GM23248 (cell line): ENCODE results near the gene RILP. TPM values are rescaled to one million over a fixed set of nuclear protein-coding genes. Genes with fewer than 3 reads are reported as not detected.

Source experiments
- DNase-seq: peaks from one replicate; pipeline ENCODE4 v3.0.0-alpha.2; 2015
- H2AFZ ChIP-seq: fragments of 200-600 bp; sonication (generic); 2 replicates; pipeline ENCODE4 v1.6.1; 2016; ENCODE audit warnings: antibody characterized with exemption
- H3F3A ChIP-seq: fragments of 200-600 bp; sonication (generic); 2 replicates; pipeline ENCODE4 v1.6.1; 2016; ENCODE audit warnings: mild to moderate bottlenecking, antibody characterized with exemption, mixed run types; ENCODE audit not compliant: insufficient read depth
- H3K27ac ChIP-seq: fragments of 200-600 bp; sonication (generic); 2 replicates; pipeline ENCODE4 v1.5.1; 2016; ENCODE audit warnings: mild to moderate bottlenecking
- H3K27me3 ChIP-seq: fragments of 200-600 bp; sonication (generic); replicated peaks from 2 replicates; pipeline ENCODE4 v1.6.1; 2016; ENCODE audit warnings: mild to moderate bottlenecking; ENCODE audit not compliant: insufficient read depth
- H3K36me3 ChIP-seq: fragments of 200-600 bp; sonication (generic); 2 replicates; pipeline ENCODE4 v1.6.1; 2016; ENCODE audit warnings: low read depth, mild to moderate bottlenecking
- H3K4me1 ChIP-seq: fragments of 200-600 bp; sonication (generic); 2 replicates; pipeline ENCODE4 v1.6.1; 2016; ENCODE audit warnings: mild to moderate bottlenecking; ENCODE audit not compliant: insufficient read depth
- H3K4me2 ChIP-seq: fragments of 200-600 bp; sonication (generic); one replicate; pipeline ENCODE4 v1.6.1; 2016; ENCODE audit warnings: mild to moderate bottlenecking; ENCODE audit not compliant: unreplicated experiment
- H3K4me3 ChIP-seq: fragments of 200-600 bp; sonication (generic); 2 replicates; pipeline ENCODE4 v1.5.1; 2016; ENCODE audit warnings: mild to moderate bottlenecking
- H3K79me2 ChIP-seq: fragments of 200-600 bp; sonication (generic); 2 replicates; pipeline ENCODE4 v1.6.1; 2016; ENCODE audit warnings: mild to moderate bottlenecking; ENCODE audit not compliant: insufficient read depth
- H3K9ac ChIP-seq: fragments of 200-600 bp; sonication (generic); 2 replicates; pipeline ENCODE4 v1.6.1; 2016; ENCODE audit warnings: mild to moderate bottlenecking
- H3K9me2 ChIP-seq: fragments of 200-600 bp; sonication (generic); 2 replicates; pipeline ENCODE4 v1.6.1; 2016; ENCODE audit warnings: mixed run types, mild to moderate bottlenecking, moderate library complexity; ENCODE audit not compliant: insufficient read depth
- H3K9me3 ChIP-seq: fragments of 200-600 bp; sonication (generic); one replicate; pipeline ENCODE4 v1.6.1; 2017; ENCODE audit warnings: low read depth
- H4K20me1 ChIP-seq: fragments of 200-600 bp; sonication (generic); 2 replicates; pipeline ENCODE4 v1.6.0; 2016; ENCODE audit not compliant: insufficient read depth
- EZH2 ChIP-seq: fragments of 200-600 bp; sonication (generic); IDR thresholded peaks from 2 replicates; pipeline ENCODE4 v1.6.1; 2018; ENCODE audit warnings: antibody characterized with exemption, mild to moderate bottlenecking; ENCODE audit not compliant: insufficient read depth, poor library complexity, severe bottlenecking
- EZH2phosphoT487 ChIP-seq: fragments of 200-600 bp; sonication (generic); IDR thresholded peaks from 2 replicates; pipeline ENCODE4 v1.6.1; 2018; ENCODE audit warnings: antibody characterized with exemption, moderate library complexity, mild to moderate bottlenecking, low read depth; ENCODE audit not compliant: insufficient read depth
- WGBS, 2 experiments: methylation state at CpG; one replicate each; pipeline ENCODE4 v1.1.6; 2015 to 2017; ENCODE audit warnings: low lambda C conversion rate in 2 of 2, low coverage in 1 of 2; ENCODE audit errors: missing lambda C conversion rate in 2 of 2; 5-methylcytosine and 5-hydroxymethylcytosine counted together
- in situ Hi-C: fragments of 300-500 bp; cut with MboI; formaldehyde crosslinking; loops from 2 replicates; pipeline ENCODE4 v1.15.0; 2020
- polyA plus RNA-seq: library from polyadenylated mRNA; unstranded; fragments of >200 nt; fragmentation: Nextera tagmentation; extraction: Ambion mirVana; gene quantifications from 2 replicates; pipeline ENCODE4 v1.2.1, GENCODE V29; 2016
- small RNA-seq: library from RNA; depleted of rRNA; stranded (forward); fragments of <200 nt; gene quantifications from one replicate; pipeline ENCODE3, GENCODE V24; 2014; ENCODE audit warnings: low read depth, low replicate concordance
- total RNA-seq: library from RNA; depleted of rRNA; stranded (reverse); fragments of >200 nt; shearing (Covaris generic); gene quantifications from 2 replicates; pipeline ENCODE4 v1.2.3, GENCODE V29; 2014; rRNA removed

The RILP gene
- total and polyA plus RNA-seq, 2 experiments from 2014 or later = 6.5 to 27.6 TPM

DNA sequence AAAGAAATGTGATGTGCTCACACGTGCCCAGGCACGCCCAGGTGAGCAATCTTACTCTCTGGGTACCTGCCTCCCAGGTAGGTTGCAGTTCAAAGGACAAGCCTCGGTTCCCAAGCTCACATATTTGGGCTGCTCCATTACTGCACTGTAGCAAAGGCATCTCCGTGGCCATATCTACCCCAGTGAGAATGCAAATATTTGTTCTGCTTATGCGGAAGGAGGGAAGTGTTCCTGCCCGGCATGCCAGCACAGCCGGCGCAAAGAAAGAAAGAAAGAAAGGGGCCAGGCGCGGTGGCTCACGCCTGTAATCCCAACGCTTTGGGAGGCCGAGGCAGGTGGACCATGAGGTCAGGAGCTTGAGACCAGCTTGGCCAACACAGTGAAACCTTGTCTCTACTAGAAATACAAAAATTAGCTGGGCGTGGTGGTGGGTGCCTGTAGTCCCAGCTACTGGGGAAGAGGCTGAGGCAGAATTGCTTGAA, 51.8 kb downstream of the RILP start:
- Histone ChIP-seq H3K9me3 (no peaks in the 10 kb centered on the region), H4K20me1 (no peaks in the 10 kb centered on the region), H3K79me2 (no peaks in the 10 kb centered on the region), H3K9me2 (no peaks in the 10 kb centered on the region), H3K27ac (no peak overlapping the region), H3K4me2 (no peak overlapping the region), H3F3A (no peaks in the 10 kb centered on the region), H2AFZ (no peak overlapping the region), H3K9ac (no peak overlapping the region), H3K4me3 (no peak overlapping the region), H3K36me3 (no peaks in the 10 kb centered on the region), H3K27me3 (no peaks in the 10 kb centered on the region), H3K4me1 (no peaks in the 10 kb centered on the region)
- in situ Hi-C loops = no loop called here
- WGBS, 2 experiments = 92 to 96% methylated on average over 14 of the region's 14 CpGs
- TF ChIP-seq EZH2phosphoT487 (no peak), EZH2 (no peak)
- no peak for DNase-seq

Small RNA genes within 50 kb of the gene (small RNA-seq; reads per million reads assigned to genes)
- not detected for gene RN7SL105P

Other genes with a start within 250 kb of the RILP start
- 255 and 287 TPM in 2 replicates for gene YWHAE, start 249.6 kb downstream of the RILP start, total RNA-seq
- 599 and 605 TPM in 2 replicates for gene YWHAE, start 249.6 kb downstream of the RILP start, polyA plus RNA-seq
- gene CRK, start 193.6 kb downstream of the RILP start, total RNA-seq = 113 and 117 TPM in 2 replicates
- 86.0 and 93.6 TPM in 2 replicates for gene CRK, start 193.6 kb downstream of the RILP start, polyA plus RNA-seq
- gene MYO1C, start 157.2 kb downstream of the RILP start, total RNA-seq = 206 and 218 TPM in 2 replicates
- gene MYO1C, start 157.2 kb downstream of the RILP start, polyA plus RNA-seq = 196 and 197 TPM in 2 replicates
- gene INPP5K, start 133.3 kb downstream of the RILP start, total RNA-seq = 42.3 and 57.8 TPM in 2 replicates
- 36.1 and 37.5 TPM in 2 replicates for gene INPP5K, start 133.3 kb downstream of the RILP start, polyA plus RNA-seq
- gene PITPNA, start 87.1 kb downstream of the RILP start, total RNA-seq = 19.1 and 34.3 TPM in 2 replicates
- gene PITPNA, start 87.1 kb downstream of the RILP start, polyA plus RNA-seq = 31.6 and 34.6 TPM in 2 replicates
- gene SLC43A2, start 21.0 kb downstream of the RILP start, total RNA-seq = 8.6 and 9.1 TPM in 2 replicates
- 6.0 and 6.6 TPM in 2 replicates for gene SLC43A2, start 21.0 kb downstream of the RILP start, polyA plus RNA-seq
- 0.25 TPM in 1 of 2 replicates, not detected in the other for gene SCARF1, start 4.1 kb downstream of the RILP start, total RNA-seq
- 0.14 TPM in 1 of 2 replicates, not detected in the other for gene SCARF1, start 4.1 kb downstream of the RILP start, polyA plus RNA-seq
- 72.2 and 76.9 TPM in 2 replicates for gene PRPF8, start 35.0 kb upstream of the RILP start, total RNA-seq
- 90.3 and 93.8 TPM in 2 replicates for gene PRPF8, start 35.0 kb upstream of the RILP start, polyA plus RNA-seq
- gene TLCD2, start 60.5 kb upstream of the RILP start, total RNA-seq = 2.2 and 2.8 TPM in 2 replicates
- 2.2 and 2.4 TPM in 2 replicates for gene TLCD2, start 60.5 kb upstream of the RILP start, polyA plus RNA-seq
- 23.0 and 23.9 TPM in 2 replicates for gene WDR81, start 74.8 kb upstream of the RILP start, total RNA-seq
- gene WDR81, start 74.8 kb upstream of the RILP start, polyA plus RNA-seq = 4.4 and 5.8 TPM in 2 replicates
- not detected in 2 replicates for gene SERPINF2, start 93.0 kb upstream of the RILP start, total RNA-seq
- 0.08 TPM in 1 of 2 replicates, not detected in the other for gene SERPINF2, start 93.0 kb upstream of the RILP start, polyA plus RNA-seq
- gene SERPINF1, start 112.2 kb upstream of the RILP start, total RNA-seq = 60.3 and 91.4 TPM in 2 replicates
- 28.3 and 29.0 TPM in 2 replicates for gene SERPINF1, start 112.2 kb upstream of the RILP start, polyA plus RNA-seq
- gene SMYD4, start 180.0 kb upstream of the RILP start, total RNA-seq = 3.6 and 14.5 TPM in 2 replicates
- gene SMYD4, start 180.0 kb upstream of the RILP start, polyA plus RNA-seq = 5.3 and 7.5 TPM in 2 replicates
- gene RPA1, start 180.1 kb upstream of the RILP start, total RNA-seq = 16.4 and 17.3 TPM in 2 replicates
- gene RPA1, start 180.1 kb upstream of the RILP start, polyA plus RNA-seq = 37.1 and 45.9 TPM in 2 replicates